Right lobe of liver (tissue), 6 donors: Measurements from ENCODE around the gene BTD. TPM values are rescaled to one million over a fixed set of nuclear protein-coding genes. Genes with fewer than 3 reads are reported as not detected.

Experiments used
- ATAC-seq, 4 donors: fragments of 200-7000 bp; cut with Tn5 transposase; one replicate each; pipeline ENCODE4 v1.9.1; 2020; ENCODE audit warnings: mild to moderate bottlenecking in 4 of 4, moderate library complexity in 4 of 4
- DNase-seq, 3 donors: peaks; one replicate each; pipeline ENCODE4 v3.0.0-alpha.2; 2020
- H3K27ac ChIP-seq, 3 donors: fragments of 200-600 bp; one replicate each; pipeline ENCODE4 v1.8.0; 2022
- H3K27me3 ChIP-seq, 2 donors: fragments of 200-600 bp; one replicate each; pipeline ENCODE4 v1.8.0; 2022
- H3K36me3 ChIP-seq, 4 donors: fragments of 200-600 bp; sonication (generic) in 1 of 4; one replicate each; pipeline versions ENCODE4 v1.5.1 to v1.8.0; 2017 to 2022; ENCODE audit warnings: control low read depth in 1 of 4
- H3K4me1 ChIP-seq, 4 donors: fragments of 200-600 bp; sonication (generic) in 1 of 4; one replicate each; pipeline versions ENCODE4 v1.5.1 to v1.8.0; 2017 to 2022; ENCODE audit warnings: control low read depth in 1 of 4
- H3K4me3 ChIP-seq, 3 donors: fragments of 200-600 bp; one replicate each; pipeline ENCODE4 v1.8.0; 2022
- H3K9me3 ChIP-seq, 4 donors: fragments of 200-600 bp; sonication (generic) in 1 of 4; one replicate each; pipeline versions ENCODE4 v1.5.1 to v1.8.0; 2017 to 2022; ENCODE audit warnings: control low read depth in 1 of 4
- POLR2A ChIP-seq: fragments of 450-650 bp; IDR thresholded peaks from one replicate; pipeline ENCODE4 v1.6.1; 2017; ENCODE audit warnings: antibody characterized with exemption, mild to moderate bottlenecking
- WGBS: methylation state at CpG from one replicate; pipeline ENCODE4 v1.1.6; 2018; ENCODE audit warnings: low coverage, low lambda C conversion rate; ENCODE audit not compliant: insufficient coverage; ENCODE audit errors: missing lambda C conversion rate; 5-methylcytosine and 5-hydroxymethylcytosine counted together
- intact Hi-C, 2 donors: fragments of 100-400 bp; cut with DNase I; formaldehyde crosslinking; loops; one replicate each; pipeline versions ENCODE4 v1.11.2 to v1.14.1; 2022
- total RNA-seq, 6 experiments: library from RNA; depleted of rRNA in 2 of 6; stranded (reverse); fragments of >200 nt in 2 of 6; fragmentation: NEBNext Ultra II Directional in 3 of 6; extraction: Animal tissue kit (Norgen Biotek cat#: 25700) in 3 of 6; gene quantifications; one replicate each; pipeline versions ENCODE4 v1.1.0 to v1.2.4, GENCODE V29; 2016 to 2023
- TF ChIP-seq, protein P1 (sequence below), 4 donors: fragments of 200-600 bp in 3 of 4; fragments of 450-650 bp in 1 of 4; IDR thresholded peaks; one replicate each; pipeline versions ENCODE4 v1.5.1 to v1.8.0; 2016 to 2022; ENCODE audit warnings: antibody characterized with exemption in 4 of 4, mild to moderate bottlenecking in 2 of 4
- donor health status: DM: no; HTN: yes; CAD: no.
- donor health status: DM: no; HTN: no; CAD: no.
- donor health status: DM: no; HTN: no; CAD: no.
- donor health status: DM: no; HTN: yes; CAD: no.
- donor health status: DM: no; HTN: yes; CAD: no.

BTD gene
- total RNA-seq, 6 experiments from 2014 or later = 47.5 to 70.3 (median 54.5) TPM

DNA sequence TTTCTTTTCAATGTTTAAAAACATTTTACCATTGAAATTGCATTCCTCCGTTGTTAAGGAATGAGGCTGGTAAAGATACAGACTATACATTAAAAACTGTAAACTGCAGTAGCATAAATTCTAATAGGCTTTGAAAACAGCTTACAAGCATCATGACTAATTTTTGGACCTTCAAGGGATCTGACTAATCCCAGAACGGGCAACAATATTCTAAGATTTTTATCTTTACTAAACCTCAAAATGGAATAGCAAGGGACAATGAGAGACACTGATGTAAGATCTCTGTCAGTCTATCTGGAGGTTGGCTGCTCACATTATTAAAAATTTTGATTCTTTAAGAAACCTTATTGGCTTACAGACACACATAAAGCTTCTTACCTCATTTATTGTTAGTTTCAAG is 74.7 kb downstream of the BTD start:
- H3K27ac ChIP-seq = no peak overlapping the region
- H3K36me3 ChIP-seq = peaks cover 4 to 44% (median 10%) of the 10 kb centered on the region in 4 donors
- ATAC-seq (no peak), DNase-seq (no peak)
- no peaks in the 10 kb centered on the region for H3K4me1 ChIP-seq
- WGBS = 82% methylated on average over 2 of the region's 2 CpGs
- H3K4me3 ChIP-seq = no peak overlapping the region
- no peak for TF ChIP-seq POLR2A
- TF ChIP-seq, protein P1, sequence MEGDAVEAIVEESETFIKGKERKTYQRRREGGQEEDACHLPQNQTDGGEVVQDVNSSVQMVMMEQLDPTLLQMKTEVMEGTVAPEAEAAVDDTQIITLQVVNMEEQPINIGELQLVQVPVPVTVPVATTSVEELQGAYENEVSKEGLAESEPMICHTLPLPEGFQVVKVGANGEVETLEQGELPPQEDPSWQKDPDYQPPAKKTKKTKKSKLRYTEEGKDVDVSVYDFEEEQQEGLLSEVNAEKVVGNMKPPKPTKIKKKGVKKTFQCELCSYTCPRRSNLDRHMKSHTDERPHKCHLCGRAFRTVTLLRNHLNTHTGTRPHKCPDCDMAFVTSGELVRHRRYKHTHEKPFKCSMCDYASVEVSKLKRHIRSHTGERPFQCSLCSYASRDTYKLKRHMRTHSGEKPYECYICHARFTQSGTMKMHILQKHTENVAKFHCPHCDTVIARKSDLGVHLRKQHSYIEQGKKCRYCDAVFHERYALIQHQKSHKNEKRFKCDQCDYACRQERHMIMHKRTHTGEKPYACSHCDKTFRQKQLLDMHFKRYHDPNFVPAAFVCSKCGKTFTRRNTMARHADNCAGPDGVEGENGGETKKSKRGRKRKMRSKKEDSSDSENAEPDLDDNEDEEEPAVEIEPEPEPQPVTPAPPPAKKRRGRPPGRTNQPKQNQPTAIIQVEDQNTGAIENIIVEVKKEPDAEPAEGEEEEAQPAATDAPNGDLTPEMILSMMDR (IDR thresholded peaks at IDR 0.05) = no peak
- intact Hi-C loops = no loop called here
- no peaks in the 10 kb centered on the region for H3K9me3 ChIP-seq
- H3K27me3 ChIP-seq = no peaks in the 10 kb centered on the region

DNA sequence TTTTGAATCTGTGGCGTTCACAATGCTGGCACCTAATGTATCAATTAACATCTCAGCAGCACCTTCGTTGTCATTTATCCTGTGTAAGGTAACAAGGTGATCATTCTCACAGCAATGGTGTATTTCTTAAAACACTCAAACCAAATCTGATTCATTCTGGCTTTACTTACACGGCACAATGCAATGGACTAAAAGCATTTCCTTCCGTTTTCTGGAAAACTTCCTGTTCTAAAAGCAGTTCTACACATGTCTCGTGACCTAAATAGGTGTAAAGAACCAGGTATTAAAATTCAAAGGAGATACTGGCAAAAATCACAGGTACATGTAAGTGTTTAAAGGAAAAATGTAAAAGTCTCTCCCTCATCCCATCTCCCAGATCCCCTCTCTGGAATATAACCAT is 77.8 kb downstream of the BTD start:
- Histone ChIP-seq H3K4me1 (no peaks in the 10 kb centered on the region), H3K27me3 (no peaks in the 10 kb centered on the region), H3K4me3 (no peak overlapping the region), H3K27ac (no peak overlapping the region), H3K9me3 (no peaks in the 10 kb centered on the region), H3K36me3 (peaks cover 4 to 39% (median 10%) of the 10 kb centered on the region in 4 donors)
- intact Hi-C loops = no loop called here
- DNase-seq = no peak
- no peak for ATAC-seq
- TF ChIP-seq POLR2A = no peak
- 74% methylated on average over 5 of the region's 5 CpGs for WGBS

DNA sequence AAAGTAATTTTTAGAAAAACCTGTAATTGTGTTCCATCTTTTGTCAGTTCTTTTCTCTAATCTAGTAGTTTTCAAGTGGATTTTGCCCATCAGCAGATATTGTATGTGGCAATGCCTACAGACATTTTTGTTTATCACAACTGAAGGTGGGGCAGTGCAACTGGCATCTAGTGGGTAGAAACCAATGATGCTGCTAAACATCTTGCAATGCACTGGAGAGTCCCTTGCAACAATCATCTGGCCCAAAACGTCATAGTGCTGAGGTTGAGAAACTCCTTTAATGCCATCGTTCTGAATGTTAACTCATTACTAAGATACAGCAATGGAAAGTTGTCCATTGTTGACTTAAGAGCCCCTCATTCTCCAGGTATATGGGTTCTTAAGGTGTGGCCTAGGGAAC is 80.1 kb downstream of the BTD start:
- TF ChIP-seq, protein P1 (IDR thresholded peaks at IDR 0.05) = no peak
- TF ChIP-seq POLR2A = no peak
- no peak for DNase-seq
- H3K9me3 ChIP-seq = no peaks in the 10 kb centered on the region
- H3K4me3 ChIP-seq = no peak overlapping the region
- no peak overlapping the region for H3K27ac ChIP-seq
- H3K27me3 ChIP-seq = no peaks in the 10 kb centered on the region
- ATAC-seq = no peak
- no peaks in the 10 kb centered on the region for H3K4me1 ChIP-seq
- intact Hi-C loops = no loop called here
- 83% methylated on average over 2 of the region's 2 CpGs for whole genome bisulfite sequencing
- H3K36me3 ChIP-seq = peaks cover 3 to 43% (median 9%) of the 10 kb centered on the region in 4 donors

DNA sequence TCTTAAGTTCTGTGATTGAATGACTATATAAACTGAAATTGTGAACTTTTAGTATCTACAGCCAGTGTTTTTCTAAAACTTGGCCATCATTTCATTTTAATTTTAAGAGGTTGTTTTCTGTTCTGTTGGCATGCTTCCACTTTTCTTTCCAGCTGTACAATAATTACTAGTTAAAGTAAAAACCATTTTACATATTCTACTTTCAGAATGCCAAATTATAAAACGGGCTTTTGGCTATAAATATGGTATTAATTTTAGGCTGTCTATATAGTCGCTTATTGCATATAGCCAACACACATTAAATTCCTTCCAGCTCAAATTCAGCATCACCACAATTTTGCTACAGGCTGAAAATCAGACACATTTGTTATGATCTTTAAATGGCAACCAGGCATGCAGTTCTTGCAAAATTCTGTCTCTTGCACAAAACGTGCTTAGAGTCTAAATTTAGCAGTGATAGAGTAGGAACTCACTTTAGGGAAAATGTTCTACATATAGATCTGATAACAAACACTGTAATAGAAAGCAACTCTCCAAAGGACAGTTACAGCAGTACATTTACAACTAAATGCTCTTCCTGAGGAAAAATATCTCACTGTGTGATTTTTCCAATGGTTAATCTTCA is 81.1 kb downstream of the BTD start:
- TF ChIP-seq, protein P1 (IDR thresholded peaks at IDR 0.05) = no peak
- no peak for TF ChIP-seq POLR2A
- Histone ChIP-seq H3K4me3 (no peak overlapping the region), H3K27ac (no peak overlapping the region), H3K27me3 (no peaks in the 10 kb centered on the region), H3K36me3 (peaks cover 0 to 35% (median 6%) of the 10 kb centered on the region in 4 donors), H3K4me1 (no peaks in the 10 kb centered on the region), H3K9me3 (no peaks in the 10 kb centered on the region)
- DNase-seq (no peak), ATAC-seq (no peak)
- intact Hi-C loops = no loop called here
- 52% methylated on average over 3 of the region's 3 CpGs for WGBS

DNA sequence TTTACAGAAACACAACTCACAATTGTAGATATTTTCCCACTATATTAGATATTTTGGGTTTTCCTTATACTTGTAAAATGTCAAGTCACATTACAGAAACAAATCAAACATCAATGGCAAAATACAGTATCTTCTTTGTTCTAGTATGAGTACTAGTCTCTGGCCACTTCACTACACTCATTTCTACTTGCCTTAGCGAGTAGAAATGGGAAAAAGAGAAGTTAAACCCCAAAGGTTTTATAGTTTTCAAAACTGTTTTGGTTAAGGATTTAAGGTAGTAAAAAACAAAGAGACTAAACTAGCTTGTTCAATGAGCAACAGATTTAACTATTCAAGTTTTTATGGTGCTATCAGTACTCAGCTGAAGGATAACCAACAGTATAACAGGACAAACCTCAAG is 81.7 kb downstream of the BTD start:
- ATAC-seq (no peak), DNase-seq (no peak)
- 64% methylated on average over 1 of the region's 1 CpG for WGBS
- intact Hi-C loops = no loop called here
- Histone ChIP-seq H3K9me3 (no peaks in the 10 kb centered on the region), H3K27ac (no peak overlapping the region), H3K36me3 (peaks cover 0 to 33% (median 3%) of the 10 kb centered on the region in 4 donors), H3K27me3 (no peaks in the 10 kb centered on the region), H3K4me3 (no peak overlapping the region), H3K4me1 (no peaks in the 10 kb centered on the region)
- TF ChIP-seq, protein P1 (IDR thresholded peaks at IDR 0.05) = no peak
- TF ChIP-seq POLR2A = no peak
